A673 (cell line): ENCODE data around the gene ARHGEF40.

ENCODE experiments used
- EZH2 ChIP-seq: fragments of 200-600 bp; sonication (generic); IDR thresholded peaks from 2 replicates; pipeline ENCODE4 v1.6.1; 2017; ENCODE audit warnings: borderline replicate concordance, low read depth, mild to moderate bottlenecking, mixed read lengths, antibody characterized with exemption, low read length; ENCODE audit not compliant: poor library complexity, severe bottlenecking
- TF ChIP-seq, protein P1 (sequence below): fragments of 300-800, 200-600 bp; sonication (generic); conservative IDR thresholded peaks from 2 replicates; pipeline ENCODE4 v1.5.1; 2017; ENCODE audit warnings: low read depth, mild to moderate bottlenecking, antibody characterized with exemption, low read length, moderate library complexity, mixed read lengths

DNA sequence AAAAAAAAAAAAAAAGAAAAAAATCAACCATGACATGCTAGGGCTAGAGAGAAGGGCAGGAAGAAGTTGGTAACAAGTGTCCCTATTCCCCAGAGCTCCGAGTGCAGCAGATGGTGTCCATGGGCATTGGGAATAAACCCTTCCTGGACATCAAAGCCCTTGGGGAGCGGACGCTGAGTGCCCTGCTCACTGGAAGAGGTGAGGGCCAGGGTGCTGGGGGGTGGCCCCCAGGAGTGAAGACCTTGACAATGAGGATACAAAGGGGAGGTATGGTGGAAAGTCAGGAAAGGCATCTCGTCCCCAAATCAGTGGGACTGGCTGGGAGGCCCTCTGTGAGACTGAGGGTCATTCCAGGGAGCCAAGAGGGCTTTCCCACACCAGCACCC, 16.8 kb downstream of the ARHGEF40 start:
- TF ChIP-seq, protein P1, sequence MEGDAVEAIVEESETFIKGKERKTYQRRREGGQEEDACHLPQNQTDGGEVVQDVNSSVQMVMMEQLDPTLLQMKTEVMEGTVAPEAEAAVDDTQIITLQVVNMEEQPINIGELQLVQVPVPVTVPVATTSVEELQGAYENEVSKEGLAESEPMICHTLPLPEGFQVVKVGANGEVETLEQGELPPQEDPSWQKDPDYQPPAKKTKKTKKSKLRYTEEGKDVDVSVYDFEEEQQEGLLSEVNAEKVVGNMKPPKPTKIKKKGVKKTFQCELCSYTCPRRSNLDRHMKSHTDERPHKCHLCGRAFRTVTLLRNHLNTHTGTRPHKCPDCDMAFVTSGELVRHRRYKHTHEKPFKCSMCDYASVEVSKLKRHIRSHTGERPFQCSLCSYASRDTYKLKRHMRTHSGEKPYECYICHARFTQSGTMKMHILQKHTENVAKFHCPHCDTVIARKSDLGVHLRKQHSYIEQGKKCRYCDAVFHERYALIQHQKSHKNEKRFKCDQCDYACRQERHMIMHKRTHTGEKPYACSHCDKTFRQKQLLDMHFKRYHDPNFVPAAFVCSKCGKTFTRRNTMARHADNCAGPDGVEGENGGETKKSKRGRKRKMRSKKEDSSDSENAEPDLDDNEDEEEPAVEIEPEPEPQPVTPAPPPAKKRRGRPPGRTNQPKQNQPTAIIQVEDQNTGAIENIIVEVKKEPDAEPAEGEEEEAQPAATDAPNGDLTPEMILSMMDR = no peak
- no peak for TF ChIP-seq EZH2
